ENCODE measurements around the gene PANX1. TPM values are rescaled to one million over a fixed set of nuclear protein-coding genes. Genes with fewer than 3 reads are reported as not detected.
"Not testable (repeated sequence)": the region's sequence is repeated elsewhere in the genome, so short reads cannot be mapped to it uniquely, and the experiment has no call there.

Gene PANX1
- total RNA-seq, 1 donor from 2014 or later: 58.0 TPM

DNA sequence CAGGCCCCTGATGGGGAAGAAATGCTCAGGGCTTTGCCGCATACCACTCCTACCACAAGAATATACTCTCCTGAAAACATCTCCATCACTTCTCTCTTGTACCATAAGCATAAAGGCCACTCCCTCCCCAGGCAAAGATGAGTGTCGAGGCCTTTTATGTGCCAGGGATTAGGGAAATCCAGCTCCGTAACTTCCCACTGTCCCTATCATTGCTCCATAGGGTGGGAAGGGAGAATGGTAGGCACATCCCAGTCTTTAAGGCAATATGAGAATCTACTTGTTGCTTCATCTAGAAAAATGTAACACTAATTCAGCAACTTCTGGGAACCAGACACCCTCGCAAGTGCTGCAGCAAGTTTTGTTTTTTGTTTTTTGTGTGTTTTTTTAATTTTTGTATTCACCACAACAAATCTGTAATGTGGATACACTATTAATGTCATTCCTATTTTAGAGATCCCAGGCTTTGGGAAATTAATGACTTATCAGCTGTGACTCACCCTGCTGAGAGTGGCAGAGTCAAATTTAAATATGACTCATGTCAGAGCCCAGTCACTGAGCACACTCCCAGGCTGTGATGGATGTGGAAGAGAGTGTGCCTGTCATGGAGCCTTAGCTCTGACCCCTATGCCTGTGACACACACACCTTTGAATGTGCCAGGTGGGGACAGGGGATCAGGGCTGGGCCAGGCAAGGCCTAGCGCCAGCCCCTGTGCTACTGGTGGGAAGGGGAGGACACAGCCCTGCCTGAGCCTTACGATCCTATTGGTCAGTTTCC is 23.4 kb downstream of the PANX1 start:
- Mint-ChIP-seq H3K27me3 (ENCODE audit: unreplicated experiment) (no peaks in the 10 kb centered on the region), H3K27ac (ENCODE audit: unreplicated experiment) (peak overlapping the region; percentile 65), H3K4me3 (ENCODE audit: unreplicated experiment) (peak overlapping the region; percentile 43), H3K9me3 (ENCODE audit: unreplicated experiment) (no peaks in the 10 kb centered on the region), H3K36me3 (ENCODE audit: unreplicated experiment) (no peaks in the 10 kb centered on the region), H3K4me1 (ENCODE audit: low read depth, unreplicated experiment) (peaks cover 38% of the 10 kb centered on the region)
- DNase-seq: no peak
- TF ChIP-seq, protein P1, sequence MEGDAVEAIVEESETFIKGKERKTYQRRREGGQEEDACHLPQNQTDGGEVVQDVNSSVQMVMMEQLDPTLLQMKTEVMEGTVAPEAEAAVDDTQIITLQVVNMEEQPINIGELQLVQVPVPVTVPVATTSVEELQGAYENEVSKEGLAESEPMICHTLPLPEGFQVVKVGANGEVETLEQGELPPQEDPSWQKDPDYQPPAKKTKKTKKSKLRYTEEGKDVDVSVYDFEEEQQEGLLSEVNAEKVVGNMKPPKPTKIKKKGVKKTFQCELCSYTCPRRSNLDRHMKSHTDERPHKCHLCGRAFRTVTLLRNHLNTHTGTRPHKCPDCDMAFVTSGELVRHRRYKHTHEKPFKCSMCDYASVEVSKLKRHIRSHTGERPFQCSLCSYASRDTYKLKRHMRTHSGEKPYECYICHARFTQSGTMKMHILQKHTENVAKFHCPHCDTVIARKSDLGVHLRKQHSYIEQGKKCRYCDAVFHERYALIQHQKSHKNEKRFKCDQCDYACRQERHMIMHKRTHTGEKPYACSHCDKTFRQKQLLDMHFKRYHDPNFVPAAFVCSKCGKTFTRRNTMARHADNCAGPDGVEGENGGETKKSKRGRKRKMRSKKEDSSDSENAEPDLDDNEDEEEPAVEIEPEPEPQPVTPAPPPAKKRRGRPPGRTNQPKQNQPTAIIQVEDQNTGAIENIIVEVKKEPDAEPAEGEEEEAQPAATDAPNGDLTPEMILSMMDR (IDR thresholded peaks at IDR 0.05; ENCODE audit: partially characterized antibody, unreplicated experiment): no peak

DNA sequence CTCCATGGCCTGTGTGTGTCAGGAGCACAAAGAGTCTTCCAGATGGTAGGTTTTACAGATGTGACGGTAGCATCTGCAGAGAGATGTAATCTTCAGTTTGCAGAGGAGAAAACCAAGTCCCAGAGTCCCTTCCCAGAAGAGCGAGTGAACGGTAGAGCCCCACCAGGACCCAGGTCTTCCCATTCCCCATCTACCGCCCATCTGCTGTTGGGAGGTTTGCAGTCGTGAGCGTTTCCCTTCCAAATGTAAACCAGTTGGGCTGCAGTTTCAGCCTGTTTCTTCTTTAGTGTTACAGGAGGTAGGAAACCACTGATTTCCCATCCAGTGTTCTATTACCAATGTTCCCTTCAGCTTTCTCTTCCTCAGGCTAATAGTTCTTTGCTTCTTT is 24.0 kb downstream of the PANX1 start:
- H3K27ac Mint-ChIP-seq (ENCODE audit: unreplicated experiment): peak overlapping the region; percentile 65
- TF ChIP-seq, protein P1 (IDR thresholded peaks at IDR 0.05; ENCODE audit: partially characterized antibody, unreplicated experiment): no peak
- no peaks in the 10 kb centered on the region for H3K9me3 Mint-ChIP-seq (ENCODE audit: unreplicated experiment)
- no peaks in the 10 kb centered on the region for H3K27me3 Mint-ChIP-seq (ENCODE audit: unreplicated experiment)
- H3K36me3 Mint-ChIP-seq (ENCODE audit: unreplicated experiment): no peaks in the 10 kb centered on the region
- peaks cover 33% of the 10 kb centered on the region for H3K4me1 Mint-ChIP-seq (ENCODE audit: low read depth, unreplicated experiment)
- peak overlapping the region; percentile 43 for H3K4me3 Mint-ChIP-seq (ENCODE audit: unreplicated experiment)
- no peak for DNase-seq

DNA sequence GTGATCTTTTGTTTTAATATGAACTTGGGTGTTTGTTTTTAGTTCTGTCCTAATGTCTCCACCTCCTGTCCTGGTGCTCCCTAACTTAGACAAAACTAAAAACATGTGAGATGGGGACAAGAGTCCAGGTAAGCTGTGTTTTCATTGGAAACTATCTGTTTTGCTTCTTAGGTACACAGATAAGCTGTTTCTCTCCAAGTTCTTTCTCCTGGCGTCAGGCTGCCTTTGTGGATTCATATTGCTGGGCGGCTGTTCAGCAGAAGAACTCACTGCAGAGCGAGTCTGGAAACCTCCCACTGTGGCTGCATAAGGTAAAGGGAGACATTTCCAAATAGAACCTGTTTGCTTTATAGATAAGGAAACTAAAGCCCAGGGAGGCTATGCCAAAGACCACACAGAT is 24.7 kb downstream of the PANX1 start:
- H3K36me3 Mint-ChIP-seq (ENCODE audit: unreplicated experiment): no peaks in the 10 kb centered on the region
- H3K27ac Mint-ChIP-seq (ENCODE audit: unreplicated experiment): no peak overlapping the region
- no peak overlapping the region for H3K4me3 Mint-ChIP-seq (ENCODE audit: unreplicated experiment)
- no peaks in the 10 kb centered on the region for H3K27me3 Mint-ChIP-seq (ENCODE audit: unreplicated experiment)
- no peak for DNase-seq
- H3K4me1 Mint-ChIP-seq (ENCODE audit: low read depth, unreplicated experiment): peaks cover 28% of the 10 kb centered on the region
- TF ChIP-seq, protein P1 (IDR thresholded peaks at IDR 0.05; ENCODE audit: partially characterized antibody, unreplicated experiment): no peak
- H3K9me3 Mint-ChIP-seq (ENCODE audit: unreplicated experiment): no peaks in the 10 kb centered on the region

DNA sequence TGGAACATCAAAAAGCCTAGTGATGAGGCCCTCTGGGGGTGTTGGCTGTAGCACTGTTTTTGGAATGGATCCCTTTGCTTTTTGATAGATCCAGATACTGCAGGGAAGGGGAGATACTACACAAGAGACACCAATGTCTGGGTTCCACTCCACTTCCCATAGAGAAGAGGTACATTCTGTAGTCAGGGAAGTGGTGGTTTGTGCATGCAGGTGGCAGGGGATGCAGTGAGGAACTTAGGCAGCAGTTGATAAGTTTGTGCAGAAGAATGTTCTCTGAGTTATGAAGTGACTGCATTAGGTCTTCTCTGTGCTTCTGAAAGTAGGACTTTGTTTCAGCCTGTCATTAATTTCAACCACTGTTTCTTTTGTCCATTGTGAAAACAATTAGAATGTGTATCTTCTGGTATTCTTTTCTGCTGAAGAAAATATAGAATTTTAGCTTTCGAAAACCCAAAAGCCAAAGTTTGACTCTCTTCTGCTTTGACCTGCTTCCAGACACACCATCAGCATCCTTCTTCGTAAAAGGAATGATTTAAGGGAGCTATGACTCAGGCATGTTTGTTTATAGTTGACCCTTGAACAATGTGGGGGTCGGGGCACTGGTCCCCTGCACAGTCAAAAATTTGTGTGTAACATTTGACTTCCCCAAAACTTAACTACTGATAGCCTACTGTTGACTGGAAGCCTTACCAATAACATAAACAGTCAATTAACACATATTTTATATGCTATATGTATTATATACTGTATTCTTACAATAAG is 25.6 kb downstream of the PANX1 start:
- no peak for DNase-seq
- Mint-ChIP-seq H3K4me3 (ENCODE audit: unreplicated experiment) (no peak overlapping the region), H3K4me1 (ENCODE audit: low read depth, unreplicated experiment) (peaks cover 25% of the 10 kb centered on the region), H3K9me3 (ENCODE audit: unreplicated experiment) (no peaks in the 10 kb centered on the region), H3K36me3 (ENCODE audit: unreplicated experiment) (peaks cover under 1% of the 10 kb centered on the region), H3K27me3 (ENCODE audit: unreplicated experiment) (no peaks in the 10 kb centered on the region), H3K27ac (ENCODE audit: unreplicated experiment) (no peak overlapping the region)
- TF ChIP-seq, protein P1 (IDR thresholded peaks at IDR 0.05; ENCODE audit: partially characterized antibody, unreplicated experiment): no peak

DNA sequence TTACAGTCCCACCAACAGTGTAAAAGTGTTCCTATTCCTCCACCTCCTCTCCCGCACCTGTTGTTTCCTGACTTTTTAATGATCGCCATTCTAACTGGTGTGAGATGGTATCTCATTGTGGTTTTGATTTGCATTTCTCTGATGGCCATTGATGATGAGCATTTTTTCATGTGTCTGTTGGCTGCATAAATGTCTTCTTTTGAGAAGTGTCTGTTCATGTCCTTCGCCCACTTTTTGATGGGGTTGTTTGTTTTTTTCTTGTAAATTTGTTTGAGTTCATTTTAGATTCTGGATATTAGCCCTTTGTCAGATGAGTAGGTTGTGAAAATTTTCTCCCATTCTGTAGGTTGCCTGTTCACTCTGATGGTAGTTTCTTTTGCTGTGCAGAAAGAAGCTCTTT is 28.7 kb downstream of the PANX1 start:
- not testable (repeated sequence) for H3K9me3 Mint-ChIP-seq (ENCODE audit: unreplicated experiment); H3K4me1 Mint-ChIP-seq (ENCODE audit: low read depth, unreplicated experiment); H3K27ac Mint-ChIP-seq (ENCODE audit: unreplicated experiment); DNase-seq; H3K27me3 Mint-ChIP-seq (ENCODE audit: unreplicated experiment); H3K4me3 Mint-ChIP-seq (ENCODE audit: unreplicated experiment)
- H3K36me3 Mint-ChIP-seq (ENCODE audit: unreplicated experiment): peaks cover 14% of the 10 kb centered on the region

All from glutamatergic neuron (in vitro differentiated cells).